SH-SY5Y (cell line): ENCODE measurements around the gene NHS.

Source experiments
- GATA2 ChIP-seq: IDR thresholded peaks from 2 replicates; pipeline ENCODE4 v1.6.1; 2011; ENCODE audit warnings: mild to moderate bottlenecking, low read depth, low read length
- GATA3 ChIP-seq: IDR thresholded peaks from 2 replicates; pipeline ENCODE4 v1.6.1; 2011; ENCODE audit warnings: low read depth, mild to moderate bottlenecking, low read length, moderate library complexity

DNA sequence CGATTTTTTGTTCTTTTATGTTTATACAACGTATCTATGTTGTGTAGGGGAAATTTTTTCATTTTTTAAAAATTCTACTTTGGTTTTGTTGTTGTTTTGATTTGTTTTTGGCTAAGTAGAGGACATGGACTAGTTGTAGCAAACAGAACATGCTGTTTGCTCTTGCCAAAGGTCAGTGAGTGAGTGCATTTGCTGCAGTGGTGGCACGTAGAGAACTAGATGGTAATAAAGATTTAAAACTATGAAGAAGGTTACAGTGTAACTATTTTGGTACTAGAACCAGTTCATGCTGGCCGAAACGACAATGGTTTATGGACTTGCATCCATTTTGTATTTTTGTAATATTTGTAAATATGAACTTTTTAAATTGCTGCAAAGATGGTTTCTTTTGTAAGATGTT is 360.4 kb downstream of the NHS start:
- TF ChIP-seq GATA3 (no peak), GATA2 (no peak)
